ENCODE results near the gene CHST2. TPM values are rescaled to one million over a fixed set of nuclear protein-coding genes. Genes with fewer than 3 reads are reported as not detected.

CHST2 gene
- total RNA-seq, 1 donor from 2014 or later = 5.8 TPM

DNA sequence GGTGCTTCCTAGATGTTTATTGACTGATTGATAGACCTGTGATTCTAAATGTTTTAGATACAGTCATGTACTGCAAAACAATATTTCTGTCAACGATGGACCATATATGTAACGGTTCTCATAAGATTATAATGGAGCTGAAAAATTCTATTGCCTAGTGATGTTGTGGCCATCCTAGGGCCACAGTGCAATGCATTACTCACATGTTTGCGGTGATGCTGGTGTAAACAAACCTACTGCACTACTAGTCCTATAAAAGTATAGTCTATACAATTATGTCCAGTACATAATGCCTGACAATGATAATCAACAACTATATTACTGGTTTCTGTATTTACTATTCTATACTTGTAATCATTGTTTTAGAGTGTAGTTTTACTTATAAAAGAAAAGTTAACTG lies 46.8 kb downstream of the CHST2 start:
- no peak for DNase-seq (ENCODE audit: low spot score)

DNA sequence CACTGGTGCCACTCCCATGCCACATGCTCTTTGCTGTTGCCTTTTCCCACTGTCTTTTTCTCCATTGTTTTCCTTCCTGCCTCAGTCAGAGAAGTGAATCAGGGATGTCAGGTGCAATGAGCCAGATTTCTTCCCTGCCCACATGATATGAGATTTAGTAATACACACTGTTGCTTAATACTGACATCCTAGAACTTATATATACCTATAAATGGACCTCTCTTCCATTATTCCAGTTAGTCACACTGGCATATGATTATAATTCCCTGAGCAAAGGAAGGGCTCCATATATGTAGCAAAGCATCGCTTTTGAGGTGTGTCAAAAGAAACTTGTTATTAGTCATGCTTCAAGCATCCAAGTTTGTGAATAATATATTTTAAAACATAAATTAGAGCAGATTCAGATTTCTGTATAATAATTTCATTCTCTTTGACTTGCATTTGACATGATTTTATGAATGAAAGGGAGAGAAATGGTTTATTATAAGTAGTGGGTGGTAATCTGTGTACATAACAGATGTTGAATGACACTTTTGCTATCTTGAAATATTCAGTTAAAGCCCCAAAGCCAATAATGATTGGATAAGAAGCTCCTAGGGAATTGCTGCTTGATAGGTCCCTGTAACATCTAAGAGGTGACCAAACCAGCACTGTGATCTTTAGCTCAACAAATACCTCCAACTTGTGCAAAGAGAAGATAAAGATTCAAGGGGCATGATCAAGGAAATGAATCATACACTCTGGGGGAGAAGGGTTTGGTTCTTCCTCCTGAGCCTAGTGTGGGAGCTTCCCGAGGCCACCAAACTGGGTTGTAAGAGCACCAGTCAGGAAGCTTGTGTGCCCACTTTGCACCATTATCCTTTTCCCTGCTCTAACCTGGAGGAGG lies 48.6 kb downstream of the CHST2 start:
- no peak for DNase-seq (ENCODE audit: low spot score)

DNA sequence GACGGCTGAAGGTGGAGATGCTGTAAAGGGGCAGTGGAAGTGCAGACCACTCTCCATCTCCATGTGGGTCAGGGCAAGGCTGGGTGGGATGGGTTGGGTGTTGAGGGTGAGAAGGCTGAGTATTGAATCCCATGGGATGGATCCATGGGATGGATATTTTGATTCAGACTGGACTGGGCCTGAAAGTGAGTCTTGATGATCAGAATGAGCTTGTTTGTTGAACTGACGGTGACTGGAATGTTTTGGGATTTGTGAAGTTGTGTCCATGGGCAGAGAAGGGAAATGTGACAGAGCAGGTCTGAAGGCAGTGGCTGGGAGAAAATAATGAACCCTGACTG lies 49.3 kb downstream of the CHST2 start:
- DNase-seq (ENCODE audit: low spot score) = no peak

DNA sequence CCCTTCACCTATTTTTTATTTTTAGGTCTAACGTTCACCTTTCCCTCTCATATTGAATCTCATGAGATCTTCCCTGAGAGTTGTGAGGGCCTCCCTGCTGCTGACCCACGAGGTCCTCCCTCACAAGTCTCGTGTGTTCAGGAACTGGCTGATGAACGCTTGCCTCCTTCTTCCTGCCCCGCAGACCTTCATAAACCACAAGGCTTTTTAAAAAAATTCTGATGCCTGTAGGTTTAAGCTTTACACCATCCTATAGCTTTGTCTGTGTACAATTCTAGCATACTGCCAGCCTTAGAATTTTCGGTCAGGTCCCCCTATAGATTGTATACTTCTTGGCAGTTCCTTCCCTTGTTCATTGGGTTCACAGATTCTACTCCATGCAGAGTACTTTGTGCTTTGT lies 50.5 kb downstream of the CHST2 start:
- DNase-seq (ENCODE audit: low spot score) = no peak

GRCh38 chr3:143170676-143171075 lies 51.1 kb downstream of the CHST2 start:
- no peak for DNase-seq (ENCODE audit: low spot score)

DNA sequence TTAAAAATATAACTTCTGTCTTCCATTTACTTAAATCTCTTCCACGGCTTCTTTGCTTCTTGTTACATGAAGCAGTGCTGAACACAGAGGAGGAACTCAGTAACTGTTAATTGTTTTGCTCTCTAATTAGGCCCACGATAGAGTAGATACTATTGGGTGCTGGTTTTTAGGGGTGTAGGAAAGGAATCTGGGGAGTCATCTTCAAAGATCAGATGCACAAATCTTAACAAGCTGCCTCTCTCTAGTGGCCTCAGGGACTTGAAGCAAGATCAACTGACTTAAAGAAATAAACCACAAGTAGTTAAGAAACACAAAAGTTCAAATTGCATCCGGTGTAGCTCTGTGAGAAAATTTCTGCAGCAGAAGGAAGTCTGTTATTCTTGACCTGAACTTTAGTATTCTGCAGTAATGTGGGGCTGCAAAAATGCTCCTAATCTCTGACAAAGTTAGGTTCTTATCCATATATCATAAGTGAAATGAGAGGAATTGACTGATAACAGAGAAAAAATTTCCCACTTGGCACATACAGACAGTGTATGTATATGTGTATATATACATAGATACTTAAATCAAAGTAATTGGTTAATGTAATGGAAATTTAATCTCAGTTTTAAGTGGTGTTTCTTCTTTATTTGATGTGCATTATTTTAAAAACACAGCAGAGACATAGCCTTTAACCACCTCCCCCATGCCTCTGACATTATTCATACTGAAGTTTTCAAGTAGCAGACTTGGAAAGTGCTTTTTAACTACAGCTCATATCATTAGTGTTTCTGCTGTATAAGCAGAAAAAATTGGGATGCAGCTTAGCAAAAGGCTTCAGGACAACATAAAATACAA lies 51.8 kb downstream of the CHST2 start:
- no peak for DNase-seq (ENCODE audit: low spot score)

DNA sequence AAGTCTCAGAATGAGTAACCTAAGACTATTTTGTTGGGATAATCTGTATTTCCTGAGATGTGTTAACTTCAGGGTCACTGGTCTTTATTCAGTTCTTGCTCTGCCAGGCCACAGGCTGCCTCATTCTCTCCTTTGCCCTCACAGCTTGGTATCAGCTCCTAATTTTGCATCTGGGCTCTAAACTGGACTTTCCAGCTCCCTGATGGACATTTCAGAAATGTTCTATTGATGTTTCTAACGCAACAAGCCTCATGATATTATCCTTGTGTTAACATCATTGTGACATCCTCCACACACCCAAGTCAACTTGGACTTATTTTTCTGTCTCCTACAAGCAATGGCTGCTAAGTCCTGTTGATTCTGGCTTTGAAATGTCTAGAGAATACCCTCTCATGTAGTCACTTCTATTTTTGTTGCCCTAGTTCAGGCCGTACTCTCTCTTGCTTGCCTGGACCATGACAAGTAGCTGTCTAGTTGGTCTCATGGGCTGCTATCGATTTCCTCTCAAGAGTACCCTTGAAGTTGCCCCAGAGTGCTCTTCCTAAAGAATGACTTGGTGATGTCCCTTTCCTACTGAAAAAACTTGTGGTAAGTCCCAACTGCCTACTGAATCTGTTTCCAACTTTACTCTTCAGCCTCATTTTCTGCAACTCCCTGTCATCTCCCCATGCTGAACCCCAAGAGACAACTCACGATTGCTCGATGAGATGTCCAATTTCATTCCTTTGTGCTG lies 52.7 kb downstream of the CHST2 start:
- DNase-seq (ENCODE audit: low spot score) = no peak

DNA sequence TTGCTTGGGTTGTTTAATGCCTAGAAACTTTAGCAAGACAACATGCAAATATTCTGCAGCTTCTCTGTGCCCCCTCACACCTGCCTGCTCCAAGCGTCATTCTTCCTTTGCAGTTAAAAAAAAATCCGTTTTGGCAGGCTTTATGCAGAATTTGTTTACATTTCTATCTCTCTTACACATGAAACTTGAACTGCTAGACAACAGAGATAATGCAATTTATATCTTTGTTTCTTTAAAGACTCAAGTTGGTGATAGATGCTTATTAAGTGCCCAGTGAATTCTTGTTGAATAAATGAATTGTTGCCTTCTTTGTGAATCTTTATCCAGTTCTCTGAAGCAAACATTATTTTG lies 53.2 kb downstream of the CHST2 start:
- no peak for DNase-seq (ENCODE audit: low spot score)

GRCh38 chr3:143173242-143173641 lies 53.7 kb downstream of the CHST2 start:
- DNase-seq (ENCODE audit: low spot score) = no peak

Other genes with a start within 250 kb of the CHST2 start
- 2.8 TPM for gene PCOLCE2, start 230.7 kb upstream of the CHST2 start, total RNA-seq
- 0.32 TPM for gene PAQR9, start 156.1 kb upstream of the CHST2 start, total RNA-seq
- 58.7 TPM for gene U2SURP, start 118.2 kb upstream of the CHST2 start, total RNA-seq

Data from mucosa of gallbladder (tissue), 1 donor.